Measurements from ENCODE around the gene IL19.

IL19 gene

GRCh38 chr1:206828061-206828460, 57.5 kb downstream of the IL19 start:
- Histone ChIP-seq H3K79me2 (ENCODE audit: insufficient read depth, low read length) (no peaks in the 10 kb centered on the region), H3K4me1 (ENCODE audit: insufficient read depth, low read length) (no peaks in the 10 kb centered on the region), H3K9ac (ENCODE audit: low read depth, low read length) (no peak overlapping the region), H3K4me2 (ENCODE audit: insufficient read depth, low read length) (no peak overlapping the region), H3K27me3 (ENCODE audit: insufficient read depth, low read length, poor library complexity) (no peaks in the 10 kb centered on the region), H2AFZ (ENCODE audit: low read depth, low read length) (no peak overlapping the region), H3K27ac (ENCODE audit: low read length) (no peak overlapping the region), H4K20me1 (ENCODE audit: insufficient read depth, low read length) (no peaks in the 10 kb centered on the region), H3K36me3 (ENCODE audit: insufficient read depth, low read length) (no peaks in the 10 kb centered on the region), H3K4me3 (ENCODE audit: low read depth in 1 of 2, low read length in 2 of 2) (no peak overlapping the region), H3K9me3 (ENCODE audit: insufficient read depth, low read length, severe bottlenecking) (no peaks in the 10 kb centered on the region)
- TF ChIP-seq CTCF (IDR thresholded peaks at IDR 0.05; ENCODE audit: borderline replicate concordance, extremely low read depth, low read length, poor library complexity, severe bottlenecking) = no peak
- TF ChIP-seq EZH2 (IDR thresholded peaks at IDR 0.05; ENCODE audit: borderline replicate concordance, low read depth, low read length, severe bottlenecking) = no peak
- ATAC-seq (ENCODE audit: insufficient read depth, low read depth) = no peak
- no peak for DNase-seq

- no peak overlapping the region for H2AFZ ChIP-seq (ENCODE audit: low read depth, low read length)
- H3K4me3 ChIP-seq (ENCODE audit: low read depth in 1 of 2, low read length in 2 of 2) = no peak overlapping the region
- no peaks in the 10 kb centered on the region for H3K79me2 ChIP-seq (ENCODE audit: insufficient read depth, low read length)
- H3K4me1 ChIP-seq (ENCODE audit: insufficient read depth, low read length) = no peaks in the 10 kb centered on the region
- H3K36me3 ChIP-seq (ENCODE audit: insufficient read depth, low read length) = no peaks in the 10 kb centered on the region
- no peaks in the 10 kb centered on the region for H4K20me1 ChIP-seq (ENCODE audit: insufficient read depth, low read length)
- no peak for TF ChIP-seq EZH2 (IDR thresholded peaks at IDR 0.05; ENCODE audit: borderline replicate concordance, low read depth, low read length, severe bottlenecking)
- no peak for TF ChIP-seq CTCF (IDR thresholded peaks at IDR 0.05; ENCODE audit: borderline replicate concordance, extremely low read depth, low read length, poor library complexity, severe bottlenecking)
- no peak overlapping the region for H3K4me2 ChIP-seq (ENCODE audit: insufficient read depth, low read length)
- ATAC-seq (ENCODE audit: insufficient read depth, low read depth) = no peak
- no peak overlapping the region for H3K9ac ChIP-seq (ENCODE audit: low read depth, low read length)
- no peak for DNase-seq
- no peak overlapping the region for H3K27ac ChIP-seq (ENCODE audit: low read length)
- no peaks in the 10 kb centered on the region for H3K27me3 ChIP-seq (ENCODE audit: insufficient read depth, low read length, poor library complexity)
- no peaks in the 10 kb centered on the region for H3K9me3 ChIP-seq (ENCODE audit: insufficient read depth, low read length, severe bottlenecking)
Measured at GRCh38 chr1:206828765-206829164, 58.2 kb downstream of the IL19 start.

GRCh38 chr1:206829282-206829681, 58.7 kb downstream of the IL19 start:
- Histone ChIP-seq H3K79me2 (ENCODE audit: insufficient read depth, low read length) (no peaks in the 10 kb centered on the region), H3K27me3 (ENCODE audit: insufficient read depth, low read length, poor library complexity) (no peaks in the 10 kb centered on the region), H3K4me3 (ENCODE audit: low read depth in 1 of 2, low read length in 2 of 2) (no peak overlapping the region), H3K4me2 (ENCODE audit: insufficient read depth, low read length) (no peak overlapping the region), H3K9ac (ENCODE audit: low read depth, low read length) (no peak overlapping the region), H3K4me1 (ENCODE audit: insufficient read depth, low read length) (no peaks in the 10 kb centered on the region), H3K36me3 (ENCODE audit: insufficient read depth, low read length) (no peaks in the 10 kb centered on the region), H3K9me3 (ENCODE audit: insufficient read depth, low read length, severe bottlenecking) (no peaks in the 10 kb centered on the region), H3K27ac (ENCODE audit: low read length) (no peak overlapping the region), H4K20me1 (ENCODE audit: insufficient read depth, low read length) (no peaks in the 10 kb centered on the region), H2AFZ (ENCODE audit: low read depth, low read length) (no peak overlapping the region)
- ATAC-seq (ENCODE audit: insufficient read depth, low read depth) (no peak), DNase-seq (no peak)
- no peak for TF ChIP-seq CTCF (IDR thresholded peaks at IDR 0.05; ENCODE audit: borderline replicate concordance, extremely low read depth, low read length, poor library complexity, severe bottlenecking)
- TF ChIP-seq EZH2 (IDR thresholded peaks at IDR 0.05; ENCODE audit: borderline replicate concordance, low read depth, low read length, severe bottlenecking) = no peak

GRCh38 chr1:206829875-206830274, 59.3 kb downstream of the IL19 start:
- H3K4me3 ChIP-seq (ENCODE audit: low read depth in 1 of 2, low read length in 2 of 2) = no peak overlapping the region
- H3K36me3 ChIP-seq (ENCODE audit: insufficient read depth, low read length) = no peaks in the 10 kb centered on the region
- H3K27ac ChIP-seq (ENCODE audit: low read length) = no peak overlapping the region
- TF ChIP-seq CTCF (IDR thresholded peaks at IDR 0.05; ENCODE audit: borderline replicate concordance, extremely low read depth, low read length, poor library complexity, severe bottlenecking) (no peak), EZH2 (IDR thresholded peaks at IDR 0.05; ENCODE audit: borderline replicate concordance, low read depth, low read length, severe bottlenecking) (no peak)
- ATAC-seq (ENCODE audit: insufficient read depth, low read depth) (no peak), DNase-seq (no peak)
- no peaks in the 10 kb centered on the region for H4K20me1 ChIP-seq (ENCODE audit: insufficient read depth, low read length)
- H3K4me1 ChIP-seq (ENCODE audit: insufficient read depth, low read length) = no peaks in the 10 kb centered on the region
- H3K9ac ChIP-seq (ENCODE audit: low read depth, low read length) = no peak overlapping the region
- H3K79me2 ChIP-seq (ENCODE audit: insufficient read depth, low read length) = no peaks in the 10 kb centered on the region
- no peaks in the 10 kb centered on the region for H3K9me3 ChIP-seq (ENCODE audit: insufficient read depth, low read length, severe bottlenecking)
- H3K4me2 ChIP-seq (ENCODE audit: insufficient read depth, low read length) = no peak overlapping the region
- no peaks in the 10 kb centered on the region for H3K27me3 ChIP-seq (ENCODE audit: insufficient read depth, low read length, poor library complexity)
- no peak overlapping the region for H2AFZ ChIP-seq (ENCODE audit: low read depth, low read length)
